K562 (cell line): ENCODE results near the gene IL11. TPM values are rescaled to one million over a fixed set of nuclear protein-coding genes. Genes with fewer than 3 reads are reported as not detected.

Source experiments
- CCNT2 ChIP-seq: IDR thresholded peaks from 2 replicates; pipeline ENCODE4 v1.6.1; 2011; ENCODE audit warnings: borderline replicate concordance, low read depth, mild to moderate bottlenecking, moderate library complexity, mixed read lengths, low read length; ENCODE audit not compliant: insufficient read length; ENCODE audit errors: extremely low read depth
- EGR1 ChIP-seq: fragments of 450-650 bp; conservative IDR thresholded peaks from 2 replicates; pipeline ENCODE4 v1.6.1; 2017; ENCODE audit warnings: mild to moderate bottlenecking
- EZH2 ChIP-seq: IDR thresholded peaks from 2 replicates; pipeline ENCODE4 v1.6.1; 2012; ENCODE audit warnings: low read depth, mild to moderate bottlenecking, inconsistent platforms, low read length, borderline replicate concordance
- KLF16 ChIP-seq: IDR thresholded peaks from 2 replicates; pipeline ENCODE4 v1.6.1; 2016; ENCODE audit warnings: antibody characterized with exemption
- MAFG ChIP-seq: fragments of 450-650 bp; conservative IDR thresholded peaks from 2 replicates; pipeline ENCODE4 v1.6.1; 2016; ENCODE audit warnings: missing genetic modification characterization, missing compliant biosample characterization
- NFE2 ChIP-seq: IDR thresholded peaks from 2 replicates; pipeline ENCODE4 v1.6.1; 2014; ENCODE audit warnings: antibody characterized with exemption, low read depth
- NUFIP1 ChIP-seq: fragments of 450-650 bp; IDR thresholded peaks from 2 replicates; pipeline ENCODE4 v1.6.1; 2018; ENCODE audit not compliant: partially characterized antibody
- SMARCB1 ChIP-seq: IDR thresholded peaks from 2 replicates; pipeline ENCODE4 v1.6.1; 2011; ENCODE audit warnings: improper control_type of control experiment, low read depth; ENCODE audit not compliant: insufficient read length
- SNIP1 ChIP-seq: fragments of 450-650 bp; IDR thresholded peaks from 2 replicates; pipeline ENCODE4 v1.7.1; 2017; ENCODE audit warnings: low read depth, mild to moderate bottlenecking
- TARDBP ChIP-seq: fragments of 450-650 bp; IDR thresholded peaks from 2 replicates; pipeline ENCODE4 v1.6.1; 2016
- TGIF2 ChIP-seq: sonication (generic); formaldehyde crosslinking; IDR thresholded peaks from 2 replicates; pipeline ENCODE4 v1.8.1; 2022; ENCODE audit warnings: mild to moderate bottlenecking, missing genetic modification reagents, moderate library complexity
- ZNF175 ChIP-seq: fragments of 200-800 bp; sonication (Bioruptor generic); IDR thresholded peaks from 2 replicates; pipeline ENCODE4 v1.6.1; 2016; ENCODE audit warnings: low read depth, mild to moderate bottlenecking, missing genetic modification characterization, missing compliant biosample characterization
- ZNF354B ChIP-seq: fragments of 250-450 bp; sonication (Bioruptor Pico); IDR thresholded peaks from 2 replicates; pipeline ENCODE4 v1.4.0; 2020
- ZNF696 ChIP-seq: fragments of 250-450 bp; sonication (Bioruptor Pico); conservative IDR thresholded peaks from 2 replicates; pipeline ENCODE4 v1.4.0; 2020; ENCODE audit warnings: mild to moderate bottlenecking, moderate library complexity
- polyA plus RNA-seq, 8 experiments: library from polyadenylated mRNA; depleted of rRNA in 4 of 8; stranded (reverse) in 5 of 8; unstranded in 3 of 8; fragments of >200 nt; fragmentation: Nextera tagmentation in 2 of 8; fragmentation: Illumina TruSeq in 1 of 8; extraction: Ambion mirVana in 2 of 8; extraction: Trizol in 1 of 8; gene quantifications; 2 replicates each; pipeline versions ENCODE4 v1.2.1 to v1.2.3, GENCODE V29; 2011 to 2014; ENCODE audit warnings: inconsistent platforms in 1 of 8, missing spikeins in 1 of 8
- total RNA-seq, 7 experiments: library from RNA; depleted of rRNA in 6 of 7; stranded (reverse); fragments of >200 nt in 6 of 7; fragmentation: Illumina TruSeq in 2 of 7; extraction: Trizol in 2 of 7; gene quantifications; 2 replicates each; pipeline versions ENCODE4 v1.2.1 to v1.2.3, GENCODE V29; 2011 to 2021; ENCODE audit warnings: low replicate concordance in 1 of 7
- TF ChIP-seq, protein P1 (sequence below): fragments of 450-650 bp; IDR thresholded peaks from 2 replicates; pipeline ENCODE4 v1.6.1; 2017; ENCODE audit warnings: antibody characterized with exemption
- TF ChIP-seq, protein P2 (sequence below), 2 experiments: fragments of 450-650 bp; IDR thresholded peaks; 2 replicates each; pipeline ENCODE4 v1.6.1; 2016; ENCODE audit warnings: mild to moderate bottlenecking in 2 of 2, borderline replicate concordance in 1 of 2, low read depth in 1 of 2, moderate library complexity in 1 of 2
- TF ChIP-seq, protein P3 (sequence below): fragments of 250-450 bp; sonication (Bioruptor Pico); IDR thresholded peaks from 2 replicates; pipeline ENCODE4 v1.5.1; 2021; ENCODE audit warnings: mild to moderate bottlenecking

The IL11 gene
- total and polyA plus RNA-seq, 9 of the 15 experiments (the other 6 are each of a cell fraction or from before 2014, with no cell fraction given), result 0.04 to 0.42 (median 0.06) TPM; not detected in 6

DNA sequence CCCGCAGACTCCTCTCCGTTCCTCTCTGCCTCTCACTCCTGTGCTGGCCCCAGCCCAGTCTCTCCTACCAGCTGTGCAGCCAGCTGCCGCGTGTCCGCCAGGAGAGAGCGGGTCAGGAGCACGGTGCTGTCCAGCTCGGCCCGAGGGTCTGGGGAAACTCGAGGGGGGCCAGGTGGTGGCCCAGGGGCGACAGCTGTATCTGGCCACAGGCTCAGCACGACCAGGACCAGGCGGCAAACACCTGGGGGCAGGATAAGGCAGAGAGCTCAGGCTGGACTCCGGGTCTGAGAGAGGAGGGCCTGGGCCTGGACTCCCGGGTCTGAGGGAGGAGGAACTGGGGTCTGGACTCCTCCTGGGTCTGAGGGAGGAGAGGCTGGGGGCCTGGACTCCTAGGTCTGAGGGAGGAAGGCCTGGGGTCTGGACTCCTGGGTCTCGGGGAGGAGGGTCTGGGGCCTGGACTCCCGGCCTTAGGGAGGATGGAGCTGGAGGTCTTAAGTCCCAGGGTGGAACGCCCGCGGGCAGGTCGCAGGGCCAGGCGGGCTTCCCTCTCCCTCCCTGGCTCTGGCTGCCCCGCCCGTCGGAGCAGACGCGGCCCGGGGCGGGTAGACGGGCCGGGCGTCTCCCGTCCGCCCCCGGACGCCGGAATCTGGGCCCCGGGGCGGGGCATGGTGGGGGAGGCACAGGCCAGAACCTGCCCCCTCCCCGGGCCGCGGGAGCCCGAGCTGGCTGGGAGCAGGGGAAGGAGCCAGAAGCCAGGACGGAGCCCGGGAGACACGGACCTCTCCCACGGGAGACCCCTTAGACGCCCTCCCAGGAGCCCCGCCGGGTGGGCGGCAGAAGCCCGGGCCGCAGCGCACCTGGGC is 1.3 kb downstream of the IL11 start (continued):
- TF ChIP-seq ZNF696 (no peak), EZH2 (no peak), KLF16 (no peak), ZNF175 (CRISPR knock-in tag) (no peak), SNIP1 (no peak), MAFG (tag) (no peak), TGIF2 (CRISPR knock-in tag) (no peak), NFE2 (no peak), TARDBP (no peak), SMARCB1 (no peak), EGR1 (peak; percentile 95), NUFIP1 (no peak), CCNT2 (peak; percentile 57), ZNF354B (no peak)
- TF ChIP-seq, protein P1, sequence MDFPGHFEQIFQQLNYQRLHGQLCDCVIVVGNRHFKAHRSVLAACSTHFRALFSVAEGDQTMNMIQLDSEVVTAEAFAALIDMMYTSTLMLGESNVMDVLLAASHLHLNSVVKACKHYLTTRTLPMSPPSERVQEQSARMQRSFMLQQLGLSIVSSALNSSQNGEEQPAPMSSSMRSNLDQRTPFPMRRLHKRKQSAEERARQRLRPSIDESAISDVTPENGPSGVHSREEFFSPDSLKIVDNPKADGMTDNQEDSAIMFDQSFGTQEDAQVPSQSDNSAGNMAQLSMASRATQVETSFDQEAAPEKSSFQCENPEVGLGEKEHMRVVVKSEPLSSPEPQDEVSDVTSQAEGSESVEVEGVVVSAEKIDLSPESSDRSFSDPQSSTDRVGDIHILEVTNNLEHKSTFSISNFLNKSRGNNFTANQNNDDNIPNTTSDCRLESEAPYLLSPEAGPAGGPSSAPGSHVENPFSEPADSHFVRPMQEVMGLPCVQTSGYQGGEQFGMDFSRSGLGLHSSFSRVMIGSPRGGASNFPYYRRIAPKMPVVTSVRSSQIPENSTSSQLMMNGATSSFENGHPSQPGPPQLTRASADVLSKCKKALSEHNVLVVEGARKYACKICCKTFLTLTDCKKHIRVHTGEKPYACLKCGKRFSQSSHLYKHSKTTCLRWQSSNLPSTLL, result no peak
- TF ChIP-seq, protein P2, sequence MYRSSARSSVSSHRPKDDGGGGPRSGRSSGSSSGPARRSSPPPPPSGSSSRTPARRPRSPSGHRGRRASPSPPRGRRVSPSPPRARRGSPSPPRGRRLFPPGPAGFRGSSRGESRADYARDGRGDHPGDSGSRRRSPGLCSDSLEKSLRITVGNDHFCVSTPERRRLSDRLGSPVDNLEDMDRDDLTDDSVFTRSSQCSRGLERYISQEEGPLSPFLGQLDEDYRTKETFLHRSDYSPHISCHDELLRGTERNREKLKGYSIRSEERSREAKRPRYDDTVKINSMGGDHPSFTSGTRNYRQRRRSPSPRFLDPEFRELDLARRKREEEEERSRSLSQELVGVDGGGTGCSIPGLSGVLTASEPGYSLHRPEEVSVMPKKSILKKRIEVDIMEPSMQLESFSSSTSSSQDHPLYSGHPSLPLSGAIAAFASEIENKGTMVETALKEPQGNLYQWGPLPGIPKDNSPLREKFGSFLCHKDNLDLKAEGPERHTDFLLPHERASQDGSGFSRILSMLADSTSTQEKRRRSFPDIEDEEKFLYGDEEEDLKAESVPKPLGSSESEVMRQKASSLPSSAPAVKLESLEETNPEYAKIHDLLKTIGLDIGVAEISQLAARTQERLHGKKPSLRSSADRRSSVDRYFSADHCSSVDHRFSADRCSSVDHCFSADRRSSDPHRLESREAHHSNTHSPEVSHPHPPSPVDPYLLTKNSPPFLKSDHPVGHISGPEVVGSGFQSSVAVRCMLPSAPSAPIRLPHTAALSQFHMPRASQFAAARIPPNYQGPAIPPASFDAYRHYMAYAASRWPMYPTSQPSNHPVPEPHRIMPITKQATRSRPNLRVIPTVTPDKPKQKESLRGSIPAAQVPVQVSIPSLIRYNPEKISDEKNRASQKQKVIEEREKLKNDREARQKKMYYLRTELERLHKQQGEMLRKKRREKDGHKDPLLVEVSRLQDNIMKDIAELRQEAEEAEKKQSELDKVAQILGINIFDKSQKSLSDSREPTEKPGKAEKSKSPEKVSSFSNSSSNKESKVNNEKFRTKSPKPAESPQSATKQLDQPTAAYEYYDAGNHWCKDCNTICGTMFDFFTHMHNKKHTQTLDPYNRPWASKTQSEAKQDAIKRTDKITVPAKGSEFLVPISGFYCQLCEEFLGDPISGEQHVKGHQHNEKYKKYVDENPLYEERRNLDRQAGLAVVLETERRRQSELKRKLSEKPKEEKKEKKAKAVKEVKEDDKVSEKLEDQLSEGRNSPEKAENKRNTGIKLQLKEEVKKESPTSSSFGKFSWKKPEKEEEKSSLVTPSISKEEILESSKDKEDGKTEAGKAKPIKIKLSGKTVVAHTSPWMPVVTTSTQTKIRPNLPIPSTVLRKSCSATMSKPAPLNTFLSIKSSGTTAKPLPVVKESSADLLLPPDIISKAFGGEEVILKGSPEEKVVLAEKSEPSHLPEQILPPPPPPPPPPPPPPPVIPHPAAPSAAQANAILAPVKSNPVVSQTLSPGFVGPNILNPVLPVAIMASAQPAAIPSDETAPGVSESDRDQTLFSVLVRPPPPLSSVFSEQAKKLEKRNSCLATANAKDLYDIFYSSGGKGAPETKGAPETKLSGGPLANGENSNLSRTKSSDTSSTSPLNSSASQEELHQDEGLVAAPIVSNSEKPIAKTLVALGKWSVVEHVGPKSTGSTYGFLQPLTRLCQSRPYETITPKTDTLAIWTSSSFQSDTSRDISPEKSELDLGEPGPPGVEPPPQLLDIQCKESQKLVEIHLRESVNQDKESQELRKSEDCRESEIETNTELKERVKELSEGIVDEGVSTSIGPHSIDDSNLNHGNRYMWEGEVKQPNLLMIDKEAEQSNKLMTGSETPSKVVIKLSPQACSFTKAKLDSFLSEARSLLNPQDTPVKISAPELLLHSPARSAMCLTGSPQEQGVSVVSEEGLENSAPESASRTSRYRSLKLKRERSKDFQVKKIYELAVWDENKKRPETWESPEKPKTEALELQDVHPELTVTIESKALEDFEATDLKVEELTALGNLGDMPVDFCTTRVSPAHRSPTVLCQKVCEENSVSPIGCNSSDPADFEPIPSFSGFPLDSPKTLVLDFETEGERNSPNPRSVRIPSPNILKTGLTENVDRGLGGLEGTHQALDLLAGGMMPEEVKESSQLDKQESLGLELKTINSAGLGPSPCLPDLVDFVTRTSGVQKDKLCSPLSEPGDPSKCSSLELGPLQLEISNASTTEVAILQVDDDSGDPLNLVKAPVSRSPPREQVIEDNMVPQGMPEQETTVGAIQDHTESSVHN (IDR thresholded peaks at IDR 0.05; ENCODE audit: borderline replicate concordance in 1 of 2, low read depth in 1 of 2), result no peak
- TF ChIP-seq, protein P3, sequence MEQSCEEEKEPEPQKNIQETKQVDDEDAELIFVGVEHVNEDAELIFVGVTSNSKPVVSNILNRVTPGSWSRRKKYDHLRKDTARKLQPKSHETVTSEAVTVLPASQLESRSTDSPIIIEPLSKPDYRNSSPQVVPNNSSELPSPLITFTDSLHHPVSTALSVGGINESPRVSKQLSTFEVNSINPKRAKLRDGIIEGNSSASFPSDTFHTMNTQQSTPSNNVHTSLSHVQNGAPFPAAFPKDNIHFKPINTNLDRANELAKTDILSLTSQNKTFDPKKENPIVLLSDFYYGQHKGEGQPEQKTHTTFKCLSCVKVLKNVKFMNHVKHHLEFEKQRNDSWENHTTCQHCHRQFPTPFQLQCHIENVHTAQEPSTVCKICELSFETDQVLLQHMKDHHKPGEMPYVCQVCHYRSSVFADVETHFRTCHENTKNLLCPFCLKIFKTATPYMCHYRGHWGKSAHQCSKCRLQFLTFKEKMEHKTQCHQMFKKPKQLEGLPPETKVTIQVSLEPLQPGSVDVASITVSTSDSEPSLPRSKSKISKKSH (CRISPR knock-in tag), result no peak
